Breast epithelium (tissue), 4 donors: ENCODE data around the gene ROCK2. TPM values are rescaled to one million over a fixed set of nuclear protein-coding genes. Genes with fewer than 3 reads are reported as not detected.
"Not testable (repeated sequence)": the region's sequence is repeated elsewhere in the genome, so short reads cannot be mapped to it uniquely, and the experiment has no call there.

Experiments
- DNase-seq, 2 donors: peaks; one replicate each; pipeline ENCODE4 v3.0.0-alpha.2; 2019; ENCODE audit warnings: low spot score in 2 of 2
- H3K27ac ChIP-seq, 2 donors: fragments of 200-600 bp; sonication (generic) in 1 of 2; one replicate each; pipeline ENCODE4 v1.5.1; 2016 to 2019; ENCODE audit warnings: mild to moderate bottlenecking in 1 of 2
- H3K27me3 ChIP-seq, 2 donors: fragments of 200-600 bp; sonication (generic) in 1 of 2; one replicate each; pipeline versions ENCODE4 v1.5.1 to v1.6.0; 2017 to 2019; ENCODE audit warnings: control low read depth in 1 of 2, mild to moderate bottlenecking in 1 of 2
- H3K36me3 ChIP-seq: fragments of 200-600 bp; one replicate; pipeline ENCODE4 v1.5.1; 2019
- H3K4me1 ChIP-seq, 2 donors: fragments of 200-600 bp; sonication (generic); one replicate each; pipeline ENCODE4 v1.5.1; 2016 to 2019; ENCODE audit warnings: control low read depth in 1 of 2
- H3K4me3 ChIP-seq, 3 donors: fragments of 200-600 bp; sonication (generic); 1 replicate in 2 of 3; 2 replicates in 1 of 3; pipeline ENCODE4 v1.5.1; 2016 to 2019; ENCODE audit warnings: mild to moderate bottlenecking in 3 of 3, moderate library complexity in 2 of 3
- H3K9me3 ChIP-seq, 2 donors: fragments of 200-600 bp; sonication (generic) in 1 of 2; one replicate each; pipeline ENCODE4 v1.5.1; 2016 to 2019; ENCODE audit warnings: control low read depth in 1 of 2
- CTCF ChIP-seq, 3 donors: fragments of 450-650 bp; IDR thresholded peaks; one replicate each; pipeline ENCODE4 v1.5.1; 2016 to 2017; ENCODE audit warnings: antibody characterized with exemption in 3 of 3, mild to moderate bottlenecking in 3 of 3, moderate library complexity in 3 of 3
- POLR2A ChIP-seq: fragments of 450-650 bp; IDR thresholded peaks from one replicate; pipeline ENCODE4 v1.6.1; 2016; ENCODE audit warnings: antibody characterized with exemption, mild to moderate bottlenecking, moderate library complexity
- POLR2AphosphoS5 ChIP-seq, 3 donors: sonication (generic); formaldehyde crosslinking; IDR thresholded peaks; one replicate each; pipeline ENCODE4 v1.6.1; 2017; ENCODE audit warnings: antibody characterized with exemption in 3 of 3
- intact Hi-C: fragments of 100-400 bp; cut with DNase I; formaldehyde crosslinking; loops from one replicate; pipeline ENCODE4 v1.15.1; 2023; ENCODE audit warnings: low total_unique reads
- total RNA-seq, 3 donors: library from RNA; depleted of rRNA; stranded (reverse); fragments of >200 nt; gene quantifications; one replicate each; pipeline ENCODE4 v1.1.0, GENCODE V29; 2016

ROCK2 gene
- total RNA-seq, 3 donors from 2014 or later, result 87.1 to 181 (median 103) TPM

GRCh38 chr2:11174222-11174621, 170.2 kb downstream of the ROCK2 start:
- H3K9me3 ChIP-seq, result no peaks in the 10 kb centered on the region
- H3K36me3 ChIP-seq, result no peaks in the 10 kb centered on the region
- no peaks in the 10 kb centered on the region for H3K27me3 ChIP-seq
- intact Hi-C loops, result no loop called here
- H3K4me1 ChIP-seq, result peaks cover 0 to 5% of the 10 kb centered on the region in 2 donors
- TF ChIP-seq POLR2AphosphoS5 (IDR thresholded peaks at IDR 0.05) (no peak), CTCF (IDR thresholded peaks at IDR 0.05) (no peak), POLR2A (no peak)
- no peak for DNase-seq
- H3K27ac ChIP-seq, result no peak overlapping the region
- no peak overlapping the region for H3K4me3 ChIP-seq

DNA sequence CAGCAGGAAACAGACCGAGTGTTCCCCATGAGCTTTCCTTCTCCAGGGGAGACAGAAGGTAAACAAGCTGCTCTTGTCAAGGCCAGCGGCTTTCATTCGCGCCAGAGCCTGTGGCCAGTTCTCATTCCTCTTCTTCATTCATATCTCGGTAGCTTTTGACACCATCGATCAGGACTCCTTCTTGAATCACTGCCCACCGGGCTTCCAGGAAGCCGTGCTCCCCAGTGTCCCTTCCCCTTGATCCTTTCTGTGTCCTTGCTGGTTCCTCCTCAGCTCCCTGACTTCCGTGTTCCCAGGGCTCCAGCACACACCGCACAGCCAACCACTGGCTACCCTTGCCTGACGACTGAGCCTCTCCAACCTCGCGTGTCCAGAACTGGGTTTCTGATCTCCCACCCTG, 175.1 kb downstream of the ROCK2 start:
- Histone ChIP-seq H3K27me3 (no peaks in the 10 kb centered on the region), H3K4me3 (no peak overlapping the region), H3K36me3 (no peaks in the 10 kb centered on the region), H3K9me3 (no peaks in the 10 kb centered on the region), H3K27ac (no peak overlapping the region), H3K4me1 (no peaks in the 10 kb centered on the region)
- TF ChIP-seq POLR2AphosphoS5 (IDR thresholded peaks at IDR 0.05) (no peak), POLR2A (no peak), CTCF (IDR thresholded peaks at IDR 0.05) (no peak)
- DNase-seq, result no peak
- intact Hi-C loops, result no loop called here

DNA sequence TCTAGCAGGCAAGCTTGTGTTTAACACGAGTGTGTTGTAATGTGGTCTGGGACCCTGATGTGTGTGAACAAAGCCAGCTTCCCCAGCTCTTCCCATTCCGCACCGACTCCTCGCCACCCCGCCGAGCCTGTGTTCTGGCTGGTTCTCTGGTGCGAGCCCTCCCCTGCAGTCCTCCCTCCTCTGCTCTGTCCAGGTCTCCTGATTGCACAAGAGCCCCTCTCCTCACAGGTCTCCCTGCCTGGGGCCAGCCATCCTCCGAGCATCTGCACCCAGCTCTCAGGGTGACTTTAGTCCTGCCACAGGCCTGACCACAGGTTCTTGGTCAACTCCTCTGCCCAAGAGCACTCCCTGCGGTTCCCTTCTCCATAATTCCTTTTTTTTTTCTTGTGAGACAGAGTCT, 175.9 kb downstream of the ROCK2 start:
- DNase-seq, result no peak
- no peaks in the 10 kb centered on the region for H3K9me3 ChIP-seq
- H3K36me3 ChIP-seq, result no peaks in the 10 kb centered on the region
- H3K27ac ChIP-seq, result no peak overlapping the region
- H3K4me1 ChIP-seq, result no peaks in the 10 kb centered on the region
- intact Hi-C loops, result no loop called here
- no peak overlapping the region for H3K4me3 ChIP-seq
- H3K27me3 ChIP-seq, result no peaks in the 10 kb centered on the region
- TF ChIP-seq CTCF (IDR thresholded peaks at IDR 0.05) (no peak), POLR2A (no peak), POLR2AphosphoS5 (IDR thresholded peaks at IDR 0.05) (no peak)

DNA sequence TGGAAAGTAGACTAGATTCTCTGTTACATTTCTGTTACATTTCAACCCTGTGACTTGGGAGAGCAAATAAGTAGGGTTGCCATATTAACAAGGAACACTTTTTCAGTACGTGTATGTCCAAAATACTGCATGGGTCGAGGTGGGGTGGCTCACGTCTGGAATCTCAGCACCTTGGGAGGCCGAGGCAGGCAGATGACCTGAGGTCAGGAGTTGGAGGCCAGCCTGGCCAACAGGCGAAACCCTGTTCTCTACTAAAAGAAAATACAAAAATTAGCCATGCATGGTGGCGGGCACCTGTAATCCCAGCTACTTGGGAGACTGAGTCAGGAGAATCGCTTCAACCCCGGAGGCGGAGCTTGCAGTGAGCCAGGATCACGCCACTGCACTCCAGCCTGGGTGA, 178.0 kb downstream of the ROCK2 start:
- H3K4me1 ChIP-seq, result no peaks in the 10 kb centered on the region
- H3K27me3 ChIP-seq, result no peaks in the 10 kb centered on the region
- TF ChIP-seq POLR2A, result no peak
- no peak for TF ChIP-seq CTCF (IDR thresholded peaks at IDR 0.05)
- no peak for TF ChIP-seq POLR2AphosphoS5 (IDR thresholded peaks at IDR 0.05)
- DNase-seq, result peak in 1 of 2 donors; percentile 5
- intact Hi-C loops, result no loop called here
- no peak overlapping the region for H3K27ac ChIP-seq
- H3K36me3 ChIP-seq, result no peaks in the 10 kb centered on the region
- H3K4me3 ChIP-seq, result no peak overlapping the region
- no peaks in the 10 kb centered on the region for H3K9me3 ChIP-seq

DNA sequence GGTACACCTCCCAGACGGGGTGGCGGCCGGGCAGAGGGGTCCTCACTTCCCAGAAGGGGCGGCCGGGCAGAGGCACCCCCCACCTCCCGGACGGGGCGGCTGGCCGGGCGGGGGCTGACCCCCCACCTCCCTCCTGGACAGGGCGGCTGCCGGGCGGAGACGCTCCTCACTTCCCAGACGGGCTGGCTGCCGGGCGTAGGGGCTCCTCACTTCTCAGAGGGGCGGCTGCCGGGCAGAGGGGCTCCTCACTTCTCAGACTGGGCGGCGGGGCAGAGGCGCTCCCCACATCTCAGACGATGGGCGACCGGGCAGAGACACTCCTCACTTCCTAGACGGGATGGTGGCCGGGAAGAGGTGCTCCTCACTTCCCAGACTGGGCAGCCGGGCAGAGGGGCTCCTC, 179.4 kb downstream of the ROCK2 start:
- H3K4me1 ChIP-seq, H3K27ac ChIP-seq, H3K4me3 ChIP-seq, H3K36me3 ChIP-seq, H3K9me3 ChIP-seq, intact Hi-C loops, H3K27me3 ChIP-seq, DNase-seq: not testable (repeated sequence)
